Measurements from ENCODE around the gene BAIAP3.

GRCh38 chr16:1394367-1394951 is 61.0 kb downstream of the BAIAP3 start:
- TF ChIP-seq CTCF (IDR thresholded peaks at IDR 0.05) (no peak), POLR2A (IDR thresholded peaks at IDR 0.05) (no peak)

Data from right lobe of liver (tissue), 4 donors.